Central memory CD8-positive, alpha-beta T cell (primary cell): Measurements from ENCODE around the gene SAMSN1.
"Not testable (repeated sequence)": the region's sequence is repeated elsewhere in the genome, so short reads cannot be mapped to it uniquely, and the experiment has no call there.

Experiments used
- ATAC-seq: fragments of 150-1000 bp; cut with Tn5 transposase; replicated peaks from 2 replicates; pipeline ENCODE4 v1.10.0; 2022; ENCODE audit warnings: mild to moderate bottlenecking, moderate FRiP score, moderate number of reproducible peaks; ENCODE audit not compliant: poor library complexity, severe bottlenecking; ENCODE audit errors: extremely low read depth
- DNase-seq, 2 donors: peaks; one replicate each; pipeline ENCODE4 v3.0.0; 2021; ENCODE audit warnings: low spot score in 2 of 2
- H3K27ac Mint-ChIP-seq: one replicate; pipeline ENCODE4 v1.8.0; 2022; ENCODE audit warnings: low read depth, mild to moderate bottlenecking, moderate library complexity, mixed read lengths
- H3K27me3 Mint-ChIP-seq: one replicate; pipeline ENCODE4 v1.8.0; 2022; ENCODE audit warnings: mixed read lengths
- H3K36me3 Mint-ChIP-seq: one replicate; pipeline ENCODE4 v1.8.0; 2022; ENCODE audit warnings: mild to moderate bottlenecking, moderate library complexity, mixed read lengths; ENCODE audit not compliant: insufficient read depth
- H3K4me1 Mint-ChIP-seq: one replicate; pipeline ENCODE4 v1.8.0; 2022; ENCODE audit warnings: mixed read lengths
- H3K4me3 Mint-ChIP-seq: one replicate; pipeline ENCODE4 v1.8.0; 2022; ENCODE audit warnings: mild to moderate bottlenecking, moderate library complexity, mixed read lengths
- H3K9me3 Mint-ChIP-seq: one replicate; pipeline ENCODE4 v1.8.0; 2022; ENCODE audit warnings: mixed read lengths

SAMSN1 gene

GRCh38 chr21:14519000-14519399 is 27.1 kb downstream of the SAMSN1 start:
- no peak overlapping the region for H3K4me3 Mint-ChIP-seq
- DNase-seq, result no peak
- no peaks in the 10 kb centered on the region for H3K9me3 Mint-ChIP-seq
- no peaks in the 10 kb centered on the region for H3K27me3 Mint-ChIP-seq
- peaks cover 43% of the 10 kb centered on the region for H3K4me1 Mint-ChIP-seq
- no peak for ATAC-seq
- no peak overlapping the region for H3K27ac Mint-ChIP-seq
- H3K36me3 Mint-ChIP-seq, result peaks cover 32% of the 10 kb centered on the region

DNA sequence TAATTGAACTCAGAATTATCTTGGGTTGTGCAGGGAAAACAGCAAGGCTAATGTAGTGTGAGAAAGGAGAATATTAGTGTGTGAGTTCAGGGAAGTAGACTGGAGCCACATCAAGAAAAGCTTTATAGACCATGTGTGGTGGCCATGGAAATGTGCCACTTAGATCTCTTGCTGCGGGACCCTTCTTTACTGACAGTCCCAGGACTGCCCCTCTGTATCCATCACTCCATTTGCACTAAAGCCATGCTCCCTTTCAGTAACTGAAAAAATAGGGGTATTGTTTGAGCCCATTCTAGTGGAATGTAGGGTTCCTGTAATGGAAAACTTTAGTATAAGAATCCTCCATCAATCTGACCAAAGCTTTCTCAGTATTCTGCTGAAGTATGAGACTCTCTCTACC is 32.3 kb downstream of the SAMSN1 start:
- H3K4me1 Mint-ChIP-seq, result peaks cover 45% of the 10 kb centered on the region
- peaks cover 4% of the 10 kb centered on the region for H3K9me3 Mint-ChIP-seq
- DNase-seq, result no peak
- no peak for ATAC-seq
- peak overlapping the region; percentile 4 for H3K27ac Mint-ChIP-seq
- H3K4me3 Mint-ChIP-seq, result no peak overlapping the region
- peaks cover 62% of the 10 kb centered on the region for H3K36me3 Mint-ChIP-seq
- H3K27me3 Mint-ChIP-seq, result no peaks in the 10 kb centered on the region

DNA sequence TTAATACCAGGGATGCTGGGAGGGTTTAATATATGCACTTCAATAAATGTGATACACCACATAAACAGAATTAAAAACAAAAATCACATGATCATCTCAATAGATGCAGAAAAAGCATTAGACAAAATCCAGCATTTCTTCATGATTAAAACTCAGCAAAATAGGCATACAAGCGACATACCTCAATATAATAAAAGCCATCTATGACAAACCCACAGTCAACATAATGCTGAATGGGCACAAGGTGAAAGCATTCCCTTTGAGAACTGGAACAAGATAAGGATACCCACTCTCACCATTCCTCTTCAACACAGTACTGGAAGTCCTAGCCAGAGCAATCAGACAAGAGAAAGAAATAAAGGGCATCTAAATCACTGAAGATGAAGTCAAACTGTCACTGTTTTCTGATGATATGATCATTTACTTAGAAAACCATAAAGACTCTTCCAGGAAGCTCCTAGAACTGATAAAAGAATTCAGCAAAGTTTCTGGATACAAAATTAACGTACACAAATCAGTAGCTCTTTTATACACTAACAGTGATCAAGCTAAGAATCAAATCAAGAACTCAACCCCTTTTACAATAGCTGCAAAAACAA is 39.2 kb downstream of the SAMSN1 start:
- DNase-seq, ATAC-seq, H3K9me3 Mint-ChIP-seq, H3K27me3 Mint-ChIP-seq, H3K4me3 Mint-ChIP-seq: not testable (repeated sequence)
- Mint-ChIP-seq H3K36me3 (peaks cover 68% of the 10 kb centered on the region), H3K27ac (peak overlapping the region; percentile 30), H3K4me1 (peaks cover 73% of the 10 kb centered on the region)

GRCh38 chr21:14500873-14501272 is 45.2 kb downstream of the SAMSN1 start:
- peaks cover 34% of the 10 kb centered on the region for H3K4me1 Mint-ChIP-seq

GRCh38 chr21:14499316-14499715 is 46.8 kb downstream of the SAMSN1 start:
- Mint-ChIP-seq H3K9me3 (no peaks in the 10 kb centered on the region), H3K27me3 (no peaks in the 10 kb centered on the region), H3K27ac (no peak overlapping the region), H3K4me1 (peaks cover 20% of the 10 kb centered on the region), H3K4me3 (no peak overlapping the region), H3K36me3 (peaks cover 69% of the 10 kb centered on the region)
- DNase-seq (no peak), ATAC-seq (no peak)

More at GRCh38 chr21:14500873-14501272, 45.2 kb downstream of the SAMSN1 start:
- Mint-ChIP-seq H3K27ac (no peak overlapping the region), H3K4me3 (no peak overlapping the region), H3K36me3 (peaks cover 63% of the 10 kb centered on the region), H3K9me3 (no peaks in the 10 kb centered on the region), H3K27me3 (no peaks in the 10 kb centered on the region)
- no peak for ATAC-seq
- no peak for DNase-seq

- no peak for DNase-seq
- Mint-ChIP-seq H3K27ac (peak overlapping the region; percentile 62), H3K27me3 (no peaks in the 10 kb centered on the region), H3K4me3 (no peak overlapping the region), H3K4me1 (peaks cover 16% of the 10 kb centered on the region), H3K36me3 (peaks cover 66% of the 10 kb centered on the region), H3K9me3 (no peaks in the 10 kb centered on the region)
- no peak for ATAC-seq
These were observed 48.3 kb downstream of the SAMSN1 start for GRCh38 chr21:14497825-14498224.

DNA sequence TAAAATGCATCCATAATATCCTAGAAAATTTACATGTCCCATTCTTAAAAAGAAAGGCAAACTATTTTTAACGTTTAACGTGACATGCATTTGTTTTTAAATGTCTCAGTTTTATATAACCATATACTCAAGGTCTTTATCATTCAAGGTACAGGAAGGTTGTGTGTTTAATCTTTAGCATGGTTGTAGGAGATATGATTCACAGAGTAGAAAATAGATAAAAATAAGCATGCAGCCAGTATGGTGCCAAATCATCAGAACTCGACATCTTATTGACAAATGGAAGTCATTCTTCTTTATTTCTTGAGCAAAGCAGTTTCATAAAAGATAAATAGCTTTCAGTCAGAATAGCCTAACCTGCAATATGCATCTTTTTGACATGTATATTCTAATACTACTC is 51.0 kb downstream of the SAMSN1 start:
- DNase-seq (no peak), ATAC-seq (no peak)
- no peaks in the 10 kb centered on the region for H3K27me3 Mint-ChIP-seq
- H3K27ac Mint-ChIP-seq, result peak overlapping the region; percentile 51
- H3K36me3 Mint-ChIP-seq, result peaks cover 51% of the 10 kb centered on the region
- no peaks in the 10 kb centered on the region for H3K9me3 Mint-ChIP-seq
- peaks cover 16% of the 10 kb centered on the region for H3K4me1 Mint-ChIP-seq
- no peak overlapping the region for H3K4me3 Mint-ChIP-seq

DNA sequence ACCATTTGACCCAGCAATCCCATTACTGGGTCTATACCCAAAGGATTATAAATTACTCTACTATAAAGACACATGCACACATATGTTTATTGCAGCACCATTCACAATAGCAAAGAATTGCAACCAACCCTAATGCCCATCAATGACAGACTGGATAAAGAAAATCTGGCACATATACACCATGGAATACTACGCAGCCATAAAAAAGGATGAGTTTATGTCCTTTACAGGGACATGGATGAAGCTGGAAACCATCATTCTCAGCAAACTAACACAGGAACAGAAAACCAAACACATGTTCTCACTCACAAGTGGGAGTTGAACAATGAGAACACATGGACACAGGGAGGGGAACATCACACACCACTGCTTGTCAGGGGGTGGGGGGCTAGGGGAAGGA is 51.9 kb downstream of the SAMSN1 start:
- not testable (repeated sequence) for H3K9me3 Mint-ChIP-seq, H3K27me3 Mint-ChIP-seq, H3K4me3 Mint-ChIP-seq, DNase-seq, H3K27ac Mint-ChIP-seq, ATAC-seq
- peaks cover 16% of the 10 kb centered on the region for H3K4me1 Mint-ChIP-seq
- H3K36me3 Mint-ChIP-seq, result peaks cover 49% of the 10 kb centered on the region

DNA sequence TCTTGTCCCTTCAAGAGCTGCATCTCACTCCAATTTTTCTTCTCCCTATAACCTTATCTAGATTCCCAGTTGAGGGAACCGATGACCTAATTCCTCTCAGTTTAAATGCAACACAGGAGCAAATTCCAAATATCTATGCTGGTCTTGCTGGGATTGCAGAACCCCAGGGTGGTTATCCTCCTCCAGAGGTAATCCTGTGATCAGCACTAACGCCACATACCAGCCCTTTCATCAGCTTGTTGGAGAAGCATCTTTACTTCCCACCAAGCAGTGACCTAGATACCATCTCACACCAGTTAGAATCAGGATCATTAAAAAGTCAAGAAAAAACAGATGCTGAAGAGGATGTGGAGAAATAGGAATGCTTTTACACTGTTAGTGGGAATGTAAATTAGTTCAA is 52.4 kb downstream of the SAMSN1 start:
- no peaks in the 10 kb centered on the region for H3K27me3 Mint-ChIP-seq
- H3K36me3 Mint-ChIP-seq, result peaks cover 46% of the 10 kb centered on the region
- no peak overlapping the region for H3K4me3 Mint-ChIP-seq
- no peak overlapping the region for H3K27ac Mint-ChIP-seq
- H3K4me1 Mint-ChIP-seq, result peaks cover 19% of the 10 kb centered on the region
- no peaks in the 10 kb centered on the region for H3K9me3 Mint-ChIP-seq
- ATAC-seq (no peak), DNase-seq (no peak)

DNA sequence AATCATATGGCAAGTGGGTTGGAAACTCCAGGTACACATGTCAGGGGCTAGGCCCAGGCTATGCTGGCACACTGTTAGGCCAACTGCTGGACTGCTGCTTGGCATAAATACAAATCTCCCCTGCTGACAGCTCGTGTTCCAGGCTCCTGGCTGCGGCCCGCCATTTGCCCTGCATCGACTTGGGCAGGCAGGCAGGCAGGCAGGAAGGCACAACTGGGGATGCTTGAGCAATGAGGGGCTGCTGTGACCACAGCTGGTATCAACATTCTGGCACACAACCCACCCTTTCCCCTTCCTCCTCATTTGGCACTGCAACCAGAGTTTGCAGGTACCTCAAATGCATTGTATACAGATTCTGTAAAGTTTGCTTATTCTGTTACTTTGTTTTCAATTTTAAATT is 53.2 kb downstream of the SAMSN1 start:
- Mint-ChIP-seq H3K4me1 (peaks cover 20% of the 10 kb centered on the region), H3K36me3 (peaks cover 40% of the 10 kb centered on the region), H3K27me3 (no peaks in the 10 kb centered on the region), H3K27ac (no peak overlapping the region), H3K9me3 (no peaks in the 10 kb centered on the region), H3K4me3 (no peak overlapping the region)
- ATAC-seq (no peak), DNase-seq (no peak)

GRCh38 chr21:14491269-14491681 is 54.8 kb downstream of the SAMSN1 start:
- H3K9me3 Mint-ChIP-seq, result no peaks in the 10 kb centered on the region
- ATAC-seq (no peak), DNase-seq (no peak)
- H3K4me1 Mint-ChIP-seq, result peaks cover 13% of the 10 kb centered on the region
- no peaks in the 10 kb centered on the region for H3K27me3 Mint-ChIP-seq
- no peak overlapping the region for H3K27ac Mint-ChIP-seq
- no peak overlapping the region for H3K4me3 Mint-ChIP-seq
- H3K36me3 Mint-ChIP-seq, result peaks cover 27% of the 10 kb centered on the region

DNA sequence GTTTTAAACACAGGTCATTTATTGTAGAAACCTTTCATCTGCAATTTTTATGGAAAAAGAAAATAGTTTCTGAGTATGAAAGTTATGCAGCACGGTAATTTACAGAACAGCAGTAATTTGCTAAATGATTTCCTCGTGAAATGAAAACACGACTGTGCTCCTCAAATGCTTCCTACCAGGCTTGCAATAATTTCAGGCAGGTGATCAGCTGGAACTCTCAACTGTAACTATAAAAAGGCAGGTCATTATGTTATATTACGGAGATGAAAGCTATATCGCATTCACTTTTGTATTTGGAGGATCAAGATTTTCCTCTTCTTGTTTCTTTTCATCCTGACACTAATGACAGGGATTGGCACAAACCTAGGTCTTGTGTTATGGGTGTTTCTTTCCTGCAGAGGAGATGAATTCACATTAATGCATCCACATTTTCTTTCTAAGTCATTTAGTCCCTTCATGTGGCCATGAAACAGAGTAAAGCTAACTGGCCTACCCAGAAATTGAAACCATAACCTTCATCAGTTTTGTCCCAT is 57.4 kb downstream of the SAMSN1 start:
- no peaks in the 10 kb centered on the region for H3K27me3 Mint-ChIP-seq
- H3K27ac Mint-ChIP-seq, result no peak overlapping the region
- H3K4me1 Mint-ChIP-seq, result peaks cover 20% of the 10 kb centered on the region
- peaks cover 17% of the 10 kb centered on the region for H3K36me3 Mint-ChIP-seq
- ATAC-seq (no peak), DNase-seq (no peak)
- no peak overlapping the region for H3K4me3 Mint-ChIP-seq
- H3K9me3 Mint-ChIP-seq, result no peaks in the 10 kb centered on the region

DNA sequence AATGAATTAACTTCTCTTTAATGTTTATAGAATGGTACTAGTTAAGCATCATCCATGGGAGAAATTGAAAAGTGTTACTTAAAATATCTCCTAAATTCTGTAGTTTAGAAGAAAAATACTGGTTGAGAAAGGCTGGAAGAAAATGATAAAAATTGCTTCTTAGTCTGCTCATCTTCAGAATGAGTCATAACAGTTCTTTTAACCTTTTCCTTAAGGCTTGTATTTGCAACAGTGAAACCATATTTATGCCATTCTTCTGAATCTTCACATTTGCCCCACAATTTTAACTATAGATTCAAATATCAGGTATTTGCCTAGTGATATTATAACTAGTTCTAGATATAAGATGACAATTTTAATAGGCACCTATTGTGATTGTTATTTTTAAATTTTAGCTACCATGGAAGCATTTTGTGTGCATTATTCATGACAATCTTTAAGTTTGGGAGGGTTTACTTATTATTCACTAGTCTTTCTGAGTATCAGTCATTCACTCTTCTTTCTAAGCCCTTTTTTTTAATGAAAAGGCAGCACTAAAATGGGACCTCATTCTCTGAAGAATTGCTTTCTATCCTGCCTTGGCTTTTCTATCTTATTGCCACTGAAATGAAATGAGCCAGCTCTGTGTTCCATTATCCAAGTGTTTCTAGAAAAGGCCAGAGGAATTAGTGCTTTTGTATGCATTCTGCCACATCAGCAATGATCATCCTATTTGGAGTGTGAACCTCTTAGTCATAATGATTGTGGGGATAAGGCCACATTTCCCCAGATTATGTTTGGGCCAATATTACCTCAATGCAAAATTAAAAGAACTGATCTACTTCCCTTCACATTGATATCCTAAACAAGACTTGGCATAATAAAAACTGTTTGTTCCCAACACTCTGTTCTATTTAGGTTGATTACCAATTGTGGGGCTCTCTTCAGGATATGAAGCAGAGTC is 58.4 kb downstream of the SAMSN1 start:
- Mint-ChIP-seq H3K9me3 (no peaks in the 10 kb centered on the region), H3K27ac (peak overlapping the region; percentile 57), H3K4me3 (no peak overlapping the region), H3K27me3 (no peaks in the 10 kb centered on the region), H3K4me1 (peaks cover 15% of the 10 kb centered on the region), H3K36me3 (peaks cover 13% of the 10 kb centered on the region)
- DNase-seq, result no peak
- ATAC-seq, result no peak
